A549 (cell line): ENCODE measurements around the gene TMEM144. TPM values are rescaled to one million over a fixed set of nuclear protein-coding genes. Genes with fewer than 3 reads are reported as not detected.

ENCODE experiments used
- ATAC-seq, 2 experiments: fragments of 200-7000 bp in 1 of 2; fragments of >200 bp in 1 of 2; cut with Nextera tagmentation in 1 of 2; cut with Tn5 transposase in 1 of 2; 3 replicates each; pipeline versions ENCODE4 v1.8.0 to v1.9.1; 2018 to 2020; ENCODE audit warnings: mild to moderate bottlenecking in 1 of 2, moderate library complexity in 1 of 2
- CTCF ChIA-PET: fragments of 300-600 bp; sonication (Branson Sonifier 250); formaldehyde crosslinking; extraction: SDS; loops from one replicate; lab custom pipeline; 2021; ENCODE audit warnings: antibody characterized with exemption, inconsistent platforms; lab: Yijun Ruan, JAX
- POLR2A ChIA-PET: fragments of 350-600 bp; formaldehyde crosslinking; extraction: SDS; loops from one replicate; lab custom pipeline; 2021; ENCODE audit warnings: antibody characterized with exemption, inconsistent platforms; lab: Yijun Ruan, JAX
- DNase-seq, 2 experiments: peaks; one replicate each; pipeline versions ENCODE4 v3.0.0 to v3.0.0-alpha.2; 2011 to 2016; ENCODE audit warnings: low read depth in 1 of 2, low spot score in 1 of 2
- FAIRE-seq: peaks from 2 replicates; lab custom pipeline; 2011; peaks lifted over from hg19 to GRCh38; lab: Jason Lieb, UNC
- H3K27ac ChIP-seq, 2 experiments: fragments of >200 bp; sonication (Bioruptor Twin); formaldehyde crosslinking; 3 replicates each; pipeline ENCODE4 v1.5.1; 2016 to 2017
- H3K4me1 ChIP-seq: fragments of >200 bp; sonication (Bioruptor Twin); formaldehyde crosslinking; 3 replicates; pipeline ENCODE4 v1.6.1; 2016
- H3K4me2 ChIP-seq: fragments of >200 bp; sonication (Bioruptor Twin); formaldehyde crosslinking; 3 replicates; pipeline ENCODE4 v1.6.1; 2016
- H3K4me3 ChIP-seq: fragments of >200 bp; sonication (Bioruptor Twin); formaldehyde crosslinking; 3 replicates; pipeline ENCODE4 v1.5.1; 2016
- H3K9me3 ChIP-seq: fragments of >200 bp; sonication (Bioruptor Twin); formaldehyde crosslinking; 3 replicates; pipeline ENCODE4 v1.6.1; 2016
- BHLHE40 ChIP-seq: IDR thresholded peaks from 2 replicates; pipeline ENCODE4 v1.6.1; 2012; ENCODE audit warnings: low read depth, low read length, inconsistent platforms
- CBX2 ChIP-seq: fragments of 200-600 bp; sonication (generic); IDR thresholded peaks from 2 replicates; pipeline ENCODE4 v1.6.1; 2016; ENCODE audit warnings: low read depth, mild to moderate bottlenecking, borderline replicate concordance
- CBX8 ChIP-seq: fragments of 200-600 bp; sonication (generic); IDR thresholded peaks from 2 replicates; pipeline ENCODE4 v1.6.1; 2016
- CEBPB ChIP-seq, 2 experiments: fragments of >200 bp in 1 of 2; sonication (Bioruptor Twin) in 1 of 2; formaldehyde crosslinking in 1 of 2; IDR thresholded peaks; 2 replicates each; pipeline ENCODE4 v1.6.1; 2012 to 2016
- CHD2 ChIP-seq: fragments of 150-350 bp; IDR thresholded peaks from 2 replicates; pipeline ENCODE4 v1.6.1; 2014; ENCODE audit warnings: low read length; ENCODE audit not compliant: partially characterized antibody
- CHD4 ChIP-seq: fragments of 200-600 bp; sonication (generic); IDR thresholded peaks from 2 replicates; pipeline ENCODE4 v1.6.1; 2016; ENCODE audit warnings: antibody characterized with exemption, mild to moderate bottlenecking, borderline replicate concordance
- CTCF ChIP-seq: fragments of >200 bp; sonication (Bioruptor Twin); formaldehyde crosslinking; IDR thresholded peaks from 3 replicates; pipeline ENCODE4 v1.5.1; 2016
- EHMT2 ChIP-seq: fragments of 200-600 bp; sonication (generic); IDR thresholded peaks from 2 replicates; pipeline ENCODE4 v1.6.1; 2016; ENCODE audit warnings: antibody characterized with exemption, low read depth, mild to moderate bottlenecking, moderate library complexity
- ESRRA ChIP-seq: fragments of 150-350 bp; IDR thresholded peaks from 2 replicates; pipeline ENCODE4 v1.6.1; 2014; ENCODE audit warnings: mild to moderate bottlenecking, low read length, borderline replicate concordance
- FOSB ChIP-seq: fragments of 250-450 bp; sonication (Bioruptor Pico); IDR thresholded peaks from 2 replicates; pipeline ENCODE4 v1.5.0; 2020; ENCODE audit warnings: mild to moderate bottlenecking, moderate library complexity
- FOSL2 ChIP-seq, 2 experiments: fragments of 450-650 bp in 1 of 2; fragments of >200 bp in 1 of 2; sonication (Bioruptor Twin) in 1 of 2; formaldehyde crosslinking; IDR thresholded peaks; 2 replicates each; pipeline versions ENCODE4 v1.5.0 to v1.6.1; 2016 to 2020; ENCODE audit warnings: mild to moderate bottlenecking in 1 of 2, moderate library complexity in 1 of 2
- FOXS1 ChIP-seq: fragments of 250-450 bp; sonication (Bioruptor Pico); IDR thresholded peaks from 2 replicates; pipeline ENCODE4 v1.5.0; 2020; ENCODE audit warnings: mild to moderate bottlenecking, moderate library complexity
- HDAC2 ChIP-seq: fragments of 200-600 bp; sonication (generic); IDR thresholded peaks from 2 replicates; pipeline ENCODE4 v1.6.1; 2016
- HES2 ChIP-seq: fragments of >200 bp; sonication (Bioruptor Twin); formaldehyde crosslinking; IDR thresholded peaks from 2 replicates; pipeline ENCODE4 v1.6.1; 2016
- HEYL ChIP-seq: fragments of 250-450 bp; sonication (Bioruptor Pico); IDR thresholded peaks from 2 replicates; pipeline ENCODE4 v1.8.0; 2021; ENCODE audit warnings: mild to moderate bottlenecking, moderate library complexity
- HMGXB4 ChIP-seq: fragments of 250-450 bp; sonication (Bioruptor Pico); IDR thresholded peaks from 2 replicates; pipeline ENCODE4 v1.5.0; 2021; ENCODE audit warnings: mild to moderate bottlenecking, moderate library complexity, borderline replicate concordance
- HOXA7 ChIP-seq: fragments of 250-450 bp; sonication (Bioruptor Pico); IDR thresholded peaks from 2 replicates; pipeline ENCODE4 v1.5.0; 2020; ENCODE audit warnings: mild to moderate bottlenecking, moderate library complexity
- HOXB13 ChIP-seq: fragments of 250-450 bp; sonication (Bioruptor Pico); IDR thresholded peaks from 2 replicates; pipeline ENCODE4 v1.5.0; 2020; ENCODE audit warnings: low read depth, mild to moderate bottlenecking, moderate library complexity
- HOXB5 ChIP-seq: fragments of 250-450 bp; sonication (Bioruptor Pico); IDR thresholded peaks from 2 replicates; pipeline ENCODE4 v1.5.0; 2020; ENCODE audit warnings: mild to moderate bottlenecking, moderate library complexity
- JUN ChIP-seq, 2 experiments: fragments of >200 bp; sonication (Bioruptor Twin); formaldehyde crosslinking; IDR thresholded peaks; 2 replicates in 1 of 2; 3 replicates in 1 of 2; pipeline ENCODE4 v1.6.1; 2016 to 2017
- JUNB ChIP-seq: fragments of >200 bp; sonication (Bioruptor Twin); formaldehyde crosslinking; IDR thresholded peaks from 2 replicates; pipeline ENCODE4 v1.6.1; 2016
- MAFK ChIP-seq: fragments of 450-650 bp; IDR thresholded peaks from 2 replicates; pipeline ENCODE4 v1.6.1; 2014; ENCODE audit not compliant: partially characterized antibody
- MYC ChIP-seq: IDR thresholded peaks from 2 replicates; pipeline ENCODE4 v1.6.1; 2012; ENCODE audit warnings: mild to moderate bottlenecking, inconsistent platforms, low read length, improper control_type of control experiment, borderline replicate concordance
- POLR2A ChIP-seq: IDR thresholded peaks from 2 replicates; pipeline ENCODE4 v1.6.1; 2012; ENCODE audit warnings: mild to moderate bottlenecking, low read length
- POLR2AphosphoS2 ChIP-seq: conservative IDR thresholded peaks from 2 replicates; pipeline ENCODE4 v1.6.1; 2012; ENCODE audit warnings: low read length, improper control_type of control experiment, inconsistent platforms
- RFX5 ChIP-seq: fragments of 450-650 bp; IDR thresholded peaks from 2 replicates; pipeline ENCODE4 v1.7.1; 2014; ENCODE audit warnings: antibody characterized with exemption, mild to moderate bottlenecking, moderate library complexity
- SMC3 ChIP-seq: fragments of >200 bp; sonication (Bioruptor Twin); formaldehyde crosslinking; IDR thresholded peaks from 3 replicates; pipeline ENCODE4 v1.6.1; 2018; ENCODE audit warnings: inconsistent platforms
- ZNF302 ChIP-seq: fragments of 250-450 bp; sonication (Bioruptor Pico); IDR thresholded peaks from 2 replicates; pipeline ENCODE4 v1.9.0; 2021; ENCODE audit warnings: inconsistent platforms, mild to moderate bottlenecking, moderate library complexity
- ZSCAN20 ChIP-seq: fragments of 250-450 bp; sonication (Bioruptor Pico); IDR thresholded peaks from 2 replicates; pipeline ENCODE4 v1.8.0; 2022; ENCODE audit warnings: mild to moderate bottlenecking, moderate library complexity
- WGBS: methylation state at CpG from one replicate; pipeline ENCODE4 v1.1.6; 2017; ENCODE audit errors: missing lambda C conversion rate; 5-methylcytosine and 5-hydroxymethylcytosine counted together
- polyA plus RNA-seq, 4 experiments: library from polyadenylated mRNA; depleted of rRNA in 3 of 4; stranded (reverse); fragments of >200 nt; fragmentation: RNase III in 1 of 4; extraction: RNeasy Plus Mini Kit Qiagen cat#74134 plus additional on column Dnase treatment in 1 of 4; gene quantifications; 2 replicates in 3 of 4; 3 replicates in 1 of 4; pipeline ENCODE4 v1.2.3, GENCODE V29; 2011 to 2017

TMEM144 gene
- polyA plus RNA-seq, 2 of the 4 experiments (the other 2 are of a cell fraction): 5.3 to 10.2 TPM

GRCh38 chr4:158203929-158204328 is 6.4 kb upstream of the TMEM144 start:
- no peak for DNase-seq
- Histone ChIP-seq H3K4me3 (no peak overlapping the region), H3K27ac (no peak overlapping the region)
- POLR2A ChIA-PET: no interaction called here
- no peak for TF ChIP-seq BHLHE40
- TF ChIP-seq CBX8: no peak
- TF ChIP-seq HEYL (CRISPR knock-in tag): no peak
- TF ChIP-seq FOSL2 (IDR thresholded peaks at IDR 0.05): no peak
- TF ChIP-seq FOSL2 (CRISPR knock-in tag; IDR thresholded peaks at IDR 0.05): no peak
- TF ChIP-seq RFX5: no peak
- no peak for TF ChIP-seq CTCF
- TF ChIP-seq HOXB5 (CRISPR knock-in tag): no peak
- no peak for TF ChIP-seq CEBPB (IDR thresholded peaks at IDR 0.05)
- no peak for TF ChIP-seq CHD2
- no peak for TF ChIP-seq ESRRA
- TF ChIP-seq POLR2A: no peak
- no peak for TF ChIP-seq POLR2AphosphoS2
- no peak for TF ChIP-seq HOXB13 (CRISPR knock-in tag)
- TF ChIP-seq ZNF302 (CRISPR knock-in tag): no peak
- TF ChIP-seq SMC3: no peak
- TF ChIP-seq MYC: no peak
- no peak for TF ChIP-seq HDAC2
- TF ChIP-seq, all 56 proteins: peak for 0
- Histone ChIP-seq H3K4me2 (no peak overlapping the region), H3K9me3 (no peaks in the 10 kb centered on the region), H3K4me1 (no peaks in the 10 kb centered on the region)
- FAIRE-seq (no peak), ATAC-seq (no peak)
- 90% methylated on average over 3 of the region's 3 CpGs for WGBS
- CTCF ChIA-PET: interaction anchor here (1.0 to 1.4 kb wide), 2 partner anchors 10 to 12 kb away, joined by 3 to 6 read pairs; no protein-coding TSS in a partner anchor

- Histone ChIP-seq H3K4me2 (no peak overlapping the region), H3K4me3 (no peak overlapping the region), H3K27ac (no peak overlapping the region)
- no peak for FAIRE-seq
- WGBS: 93% methylated on average over 5 of the region's 5 CpGs
- POLR2A ChIA-PET: no interaction called here
- CTCF ChIA-PET: no interaction called here
- ATAC-seq: no peak
- no peak for TF ChIP-seq FOXS1 (CRISPR knock-in tag)
- no peak for TF ChIP-seq CEBPB (IDR thresholded peaks at IDR 0.05)
- TF ChIP-seq FOSB (CRISPR knock-in tag): no peak
- TF ChIP-seq CHD4: no peak
- TF ChIP-seq MAFK: no peak
- no peak for TF ChIP-seq HES2
- no peak for TF ChIP-seq MYC
- no peak for TF ChIP-seq BHLHE40
- no peak for TF ChIP-seq JUN (IDR thresholded peaks at IDR 0.05)
- no peak for TF ChIP-seq JUNB
- no peak for TF ChIP-seq HOXA7 (CRISPR knock-in tag)
- TF ChIP-seq HEYL (CRISPR knock-in tag): no peak
- no peak for TF ChIP-seq CTCF
- TF ChIP-seq HMGXB4 (CRISPR knock-in tag): no peak
- TF ChIP-seq CBX2: no peak
- no peak for TF ChIP-seq EHMT2
- TF ChIP-seq ZSCAN20: no peak
- TF ChIP-seq, all 56 proteins: peak for 0
- Histone ChIP-seq H3K9me3 (no peaks in the 10 kb centered on the region), H3K4me1 (peaks cover 16% of the 10 kb centered on the region)
- DNase-seq: no peak
Measured at GRCh38 chr4:158208963-158209640, 1.2 kb upstream of the TMEM144 start.
